A549 (cell line): Measurements from ENCODE around the gene MGAT5.

Experiments used
- BCL3 ChIP-seq: fragments of >200 bp; sonication (Bioruptor Twin); formaldehyde crosslinking; IDR thresholded peaks from 3 replicates; pipeline ENCODE4 v1.6.1; 2016
- CBX2 ChIP-seq: fragments of 200-600 bp; sonication (generic); IDR thresholded peaks from 2 replicates; pipeline ENCODE4 v1.6.1; 2016; ENCODE audit warnings: low read depth, mild to moderate bottlenecking, borderline replicate concordance
- CTCF ChIP-seq: fragments of >200 bp; sonication (Bioruptor Twin); formaldehyde crosslinking; IDR thresholded peaks from 3 replicates; pipeline ENCODE4 v1.5.1; 2016
- E2F6 ChIP-seq: IDR thresholded peaks from 2 replicates; pipeline ENCODE4 v1.6.1; 2012; ENCODE audit warnings: low read depth, borderline replicate concordance
- PHF8 ChIP-seq: fragments of 200-600 bp; sonication (generic); IDR thresholded peaks from 2 replicates; pipeline ENCODE4 v1.6.1; 2016; ENCODE audit warnings: low read depth, mild to moderate bottlenecking, antibody characterized with exemption, moderate library complexity, borderline replicate concordance
- POLR2A ChIP-seq: IDR thresholded peaks from 2 replicates; pipeline ENCODE4 v1.6.1; 2012; ENCODE audit warnings: mild to moderate bottlenecking, low read length
- RAD21 ChIP-seq, 2 experiments: fragments of >200 bp in 1 of 2; sonication (Bioruptor Twin) in 1 of 2; formaldehyde crosslinking in 1 of 2; IDR thresholded peaks in 1 of 2; conservative IDR thresholded peaks in 1 of 2; 2 replicates in 1 of 2; 3 replicates in 1 of 2; pipeline ENCODE4 v1.6.1; 2012 to 2018; ENCODE audit warnings: inconsistent platforms in 1 of 2
- REST ChIP-seq: fragments of 200-600 bp; sonication (generic); IDR thresholded peaks from 2 replicates; pipeline ENCODE4 v1.6.1; 2016; ENCODE audit warnings: antibody characterized with exemption, mild to moderate bottlenecking, moderate library complexity
- ZC3H11A ChIP-seq: fragments of 450-650 bp; IDR thresholded peaks from 2 replicates; pipeline ENCODE4 v1.6.1; 2014; ENCODE audit warnings: antibody characterized with exemption, mild to moderate bottlenecking
- ZNF302 ChIP-seq: fragments of 250-450 bp; sonication (Bioruptor Pico); IDR thresholded peaks from 2 replicates; pipeline ENCODE4 v1.9.0; 2021; ENCODE audit warnings: inconsistent platforms, mild to moderate bottlenecking, moderate library complexity

DNA sequence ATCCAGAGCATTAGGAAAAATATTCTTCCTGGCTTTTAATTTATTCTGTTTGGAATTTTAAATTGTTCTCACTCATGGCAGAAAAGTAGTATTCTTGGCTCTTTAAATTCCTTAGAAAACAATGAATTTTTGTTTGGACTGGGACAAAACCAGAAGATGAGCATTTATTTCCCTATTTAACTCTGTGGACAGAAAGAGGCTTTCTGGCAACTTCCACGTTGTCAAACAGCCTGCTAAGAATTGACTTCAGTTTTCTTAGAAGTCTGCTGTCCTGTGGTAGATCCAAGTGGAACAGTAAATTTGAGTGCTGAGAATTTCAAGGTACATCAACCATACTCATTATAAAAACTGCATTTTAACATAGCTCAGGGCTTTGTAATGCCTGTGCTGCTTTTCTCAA is 83.8 kb downstream of the MGAT5 start:
- TF ChIP-seq CTCF (no peak), ZNF302 (no peak), POLR2A (no peak), BCL3 (no peak), CBX2 (no peak), E2F6 (no peak), REST (no peak), ZC3H11A (no peak), RAD21 (conservative IDR thresholded peaks at IDR 0.05 in 1 of 2, IDR thresholded peaks at IDR 0.05 in 1 of 2) (no peak), PHF8 (no peak)
